Liver (tissue), 3 donors: ENCODE results near the gene STX17.

Experiments used
- HNF4G ChIP-seq: IDR thresholded peaks from 2 replicates; pipeline ENCODE4 v1.6.1; 2016; ENCODE audit warnings: antibody characterized with exemption
- RAD21 ChIP-seq, 2 donors: IDR thresholded peaks; 2 replicates each; pipeline ENCODE4 v1.6.1; 2016; ENCODE audit warnings: antibody characterized with exemption in 2 of 2, mild to moderate bottlenecking in 2 of 2
- SP1 ChIP-seq: IDR thresholded peaks from 2 replicates; pipeline ENCODE4 v1.6.1; 2018; ENCODE audit warnings: antibody characterized with exemption, mild to moderate bottlenecking
- TAF1 ChIP-seq: conservative IDR thresholded peaks from 2 replicates; pipeline ENCODE4 v1.6.1; 2016; ENCODE audit warnings: antibody characterized with exemption, mild to moderate bottlenecking
- YY1 ChIP-seq: IDR thresholded peaks from 2 replicates; pipeline ENCODE4 v1.6.1; 2016; ENCODE audit warnings: antibody characterized with exemption, mild to moderate bottlenecking
- TF ChIP-seq, protein P1 (sequence below): fragments of 150-350 bp; IDR thresholded peaks from 2 replicates; pipeline ENCODE4 v1.5.1; 2017; ENCODE audit warnings: improper control_type of control experiment, low read depth, low read length; ENCODE audit not compliant: missing input control
- TF ChIP-seq, protein P2 (sequence below): IDR thresholded peaks from 2 replicates; pipeline ENCODE4 v1.6.1; 2016; ENCODE audit warnings: antibody characterized with exemption, mild to moderate bottlenecking
- TF ChIP-seq, protein P3 (sequence below): IDR thresholded peaks from 2 replicates; pipeline ENCODE4 v1.6.1; 2016; ENCODE audit warnings: antibody characterized with exemption
- TF ChIP-seq, protein P4 (sequence below): IDR thresholded peaks from 2 replicates; pipeline ENCODE4 v1.6.1; 2016; ENCODE audit warnings: antibody characterized with exemption
- TF ChIP-seq, protein P5 (sequence below): IDR thresholded peaks from 2 replicates; pipeline ENCODE4 v1.6.1; 2016; ENCODE audit warnings: antibody characterized with exemption
- donor health status: healthy.
- donor health status: healthy.

DNA sequence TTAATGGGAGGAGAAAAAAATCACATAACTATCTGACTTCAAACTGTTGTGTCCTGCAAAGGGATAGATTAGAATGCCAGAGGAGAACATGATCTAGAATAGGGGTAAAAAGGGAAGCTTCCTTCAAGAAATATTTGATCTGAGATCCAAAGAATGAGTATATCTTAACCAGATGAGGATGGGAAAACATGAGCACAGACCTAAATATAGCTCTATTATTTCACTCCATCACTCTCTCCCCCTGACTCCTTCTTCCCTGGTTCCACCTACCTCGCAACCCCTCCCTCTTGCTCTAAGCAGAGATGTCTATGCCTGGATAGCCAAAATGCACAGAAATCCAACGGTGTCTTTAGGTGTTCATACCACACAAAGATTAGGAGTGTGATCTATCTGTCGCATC lies 48.4 kb upstream of the STX17 start:
- TF ChIP-seq YY1 (no peak), SP1 (no peak), RAD21 (IDR thresholded peaks at IDR 0.05) (no peak), HNF4G (no peak), TAF1 (no peak)
- TF ChIP-seq, protein P1, sequence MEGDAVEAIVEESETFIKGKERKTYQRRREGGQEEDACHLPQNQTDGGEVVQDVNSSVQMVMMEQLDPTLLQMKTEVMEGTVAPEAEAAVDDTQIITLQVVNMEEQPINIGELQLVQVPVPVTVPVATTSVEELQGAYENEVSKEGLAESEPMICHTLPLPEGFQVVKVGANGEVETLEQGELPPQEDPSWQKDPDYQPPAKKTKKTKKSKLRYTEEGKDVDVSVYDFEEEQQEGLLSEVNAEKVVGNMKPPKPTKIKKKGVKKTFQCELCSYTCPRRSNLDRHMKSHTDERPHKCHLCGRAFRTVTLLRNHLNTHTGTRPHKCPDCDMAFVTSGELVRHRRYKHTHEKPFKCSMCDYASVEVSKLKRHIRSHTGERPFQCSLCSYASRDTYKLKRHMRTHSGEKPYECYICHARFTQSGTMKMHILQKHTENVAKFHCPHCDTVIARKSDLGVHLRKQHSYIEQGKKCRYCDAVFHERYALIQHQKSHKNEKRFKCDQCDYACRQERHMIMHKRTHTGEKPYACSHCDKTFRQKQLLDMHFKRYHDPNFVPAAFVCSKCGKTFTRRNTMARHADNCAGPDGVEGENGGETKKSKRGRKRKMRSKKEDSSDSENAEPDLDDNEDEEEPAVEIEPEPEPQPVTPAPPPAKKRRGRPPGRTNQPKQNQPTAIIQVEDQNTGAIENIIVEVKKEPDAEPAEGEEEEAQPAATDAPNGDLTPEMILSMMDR = no peak
- TF ChIP-seq, protein P2, sequence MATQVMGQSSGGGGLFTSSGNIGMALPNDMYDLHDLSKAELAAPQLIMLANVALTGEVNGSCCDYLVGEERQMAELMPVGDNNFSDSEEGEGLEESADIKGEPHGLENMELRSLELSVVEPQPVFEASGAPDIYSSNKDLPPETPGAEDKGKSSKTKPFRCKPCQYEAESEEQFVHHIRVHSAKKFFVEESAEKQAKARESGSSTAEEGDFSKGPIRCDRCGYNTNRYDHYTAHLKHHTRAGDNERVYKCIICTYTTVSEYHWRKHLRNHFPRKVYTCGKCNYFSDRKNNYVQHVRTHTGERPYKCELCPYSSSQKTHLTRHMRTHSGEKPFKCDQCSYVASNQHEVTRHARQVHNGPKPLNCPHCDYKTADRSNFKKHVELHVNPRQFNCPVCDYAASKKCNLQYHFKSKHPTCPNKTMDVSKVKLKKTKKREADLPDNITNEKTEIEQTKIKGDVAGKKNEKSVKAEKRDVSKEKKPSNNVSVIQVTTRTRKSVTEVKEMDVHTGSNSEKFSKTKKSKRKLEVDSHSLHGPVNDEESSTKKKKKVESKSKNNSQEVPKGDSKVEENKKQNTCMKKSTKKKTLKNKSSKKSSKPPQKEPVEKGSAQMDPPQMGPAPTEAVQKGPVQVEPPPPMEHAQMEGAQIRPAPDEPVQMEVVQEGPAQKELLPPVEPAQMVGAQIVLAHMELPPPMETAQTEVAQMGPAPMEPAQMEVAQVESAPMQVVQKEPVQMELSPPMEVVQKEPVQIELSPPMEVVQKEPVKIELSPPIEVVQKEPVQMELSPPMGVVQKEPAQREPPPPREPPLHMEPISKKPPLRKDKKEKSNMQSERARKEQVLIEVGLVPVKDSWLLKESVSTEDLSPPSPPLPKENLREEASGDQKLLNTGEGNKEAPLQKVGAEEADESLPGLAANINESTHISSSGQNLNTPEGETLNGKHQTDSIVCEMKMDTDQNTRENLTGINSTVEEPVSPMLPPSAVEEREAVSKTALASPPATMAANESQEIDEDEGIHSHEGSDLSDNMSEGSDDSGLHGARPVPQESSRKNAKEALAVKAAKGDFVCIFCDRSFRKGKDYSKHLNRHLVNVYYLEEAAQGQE = no peak
- TF ChIP-seq, protein P3, sequence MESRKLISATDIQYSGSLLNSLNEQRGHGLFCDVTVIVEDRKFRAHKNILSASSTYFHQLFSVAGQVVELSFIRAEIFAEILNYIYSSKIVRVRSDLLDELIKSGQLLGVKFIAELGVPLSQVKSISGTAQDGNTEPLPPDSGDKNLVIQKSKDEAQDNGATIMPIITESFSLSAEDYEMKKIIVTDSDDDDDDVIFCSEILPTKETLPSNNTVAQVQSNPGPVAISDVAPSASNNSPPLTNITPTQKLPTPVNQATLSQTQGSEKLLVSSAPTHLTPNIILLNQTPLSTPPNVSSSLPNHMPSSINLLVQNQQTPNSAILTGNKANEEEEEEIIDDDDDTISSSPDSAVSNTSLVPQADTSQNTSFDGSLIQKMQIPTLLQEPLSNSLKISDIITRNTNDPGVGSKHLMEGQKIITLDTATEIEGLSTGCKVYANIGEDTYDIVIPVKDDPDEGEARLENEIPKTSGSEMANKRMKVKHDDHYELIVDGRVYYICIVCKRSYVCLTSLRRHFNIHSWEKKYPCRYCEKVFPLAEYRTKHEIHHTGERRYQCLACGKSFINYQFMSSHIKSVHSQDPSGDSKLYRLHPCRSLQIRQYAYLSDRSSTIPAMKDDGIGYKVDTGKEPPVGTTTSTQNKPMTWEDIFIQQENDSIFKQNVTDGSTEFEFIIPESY = no peak
- TF ChIP-seq, protein P4, sequence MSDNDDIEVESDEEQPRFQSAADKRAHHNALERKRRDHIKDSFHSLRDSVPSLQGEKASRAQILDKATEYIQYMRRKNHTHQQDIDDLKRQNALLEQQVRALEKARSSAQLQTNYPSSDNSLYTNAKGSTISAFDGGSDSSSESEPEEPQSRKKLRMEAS = no peak
- TF ChIP-seq, protein P5, sequence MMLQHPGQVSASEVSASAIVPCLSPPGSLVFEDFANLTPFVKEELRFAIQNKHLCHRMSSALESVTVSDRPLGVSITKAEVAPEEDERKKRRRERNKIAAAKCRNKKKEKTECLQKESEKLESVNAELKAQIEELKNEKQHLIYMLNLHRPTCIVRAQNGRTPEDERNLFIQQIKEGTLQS = no peak
